ENCODE results near the gene BATF2. TPM values are rescaled to one million over a fixed set of nuclear protein-coding genes. Genes with fewer than 3 reads are reported as not detected.

BATF2 gene
- total RNA-seq, result under 1 TPM in 2 of 4 donors, not detected in 2; 0.38 to 0.76 TPM

DNA sequence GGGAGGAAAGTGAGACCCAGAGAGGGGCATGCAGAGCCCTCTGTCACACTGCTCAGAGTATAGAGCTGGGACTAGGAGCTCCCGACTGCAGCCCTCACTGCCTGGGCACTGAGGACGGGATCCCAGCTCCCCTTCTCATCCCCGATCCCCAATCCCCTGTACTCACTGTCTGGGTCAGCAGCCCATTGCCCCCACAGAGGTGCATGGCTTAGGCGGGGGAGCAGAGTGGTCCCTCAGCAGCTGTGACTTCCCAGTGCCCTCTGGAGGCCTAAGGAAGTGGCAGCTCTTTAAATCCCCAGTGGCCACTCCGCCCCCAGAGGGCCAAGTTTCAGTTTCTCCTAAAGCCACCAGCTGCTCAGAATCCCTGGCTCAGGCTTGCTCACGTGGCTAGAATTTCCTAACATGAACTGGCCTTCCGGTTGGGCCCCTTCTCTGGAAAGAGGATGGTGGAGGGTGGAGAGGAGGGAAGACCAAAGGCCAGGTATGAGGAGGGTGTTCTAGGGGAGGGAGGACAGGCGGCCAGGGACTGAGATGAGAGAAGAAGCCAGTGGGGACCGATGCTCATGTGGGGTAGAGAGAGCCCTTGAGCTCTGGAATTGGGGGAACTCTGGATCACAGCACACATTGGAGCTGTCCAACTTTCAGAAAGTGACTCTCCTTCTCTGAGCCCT, at the start of gene BATF2:
Gene BATF2, minus strand, starts transcription at position 262 of the 671 bp plus-strand sequence. Its CDS starts 57 bp downstream, at position 205.
- DNase-seq, result no peak
- WGBS, 2 donors, result 31 to 40% methylated on average over 2 to 6 of the region's 9 CpGs
- intact Hi-C loops (cut with DNase I), result no loop called here

GRCh38 chr11:65045728-65046127, 49.0 kb upstream of the BATF2 start:
- Histone ChIP-seq H3K27ac (no peak overlapping the region), H3K9me3 (no peaks in the 10 kb centered on the region), H3K4me3 (no peak overlapping the region), H3K4me1 (peaks cover 22 to 57% (median 28%) of the 10 kb centered on the region in 3 donors), H3K36me3 (peaks cover 0 to 15% (median 6%) of the 10 kb centered on the region in 3 donors), H3K27me3 (no peaks in the 10 kb centered on the region)
- WGBS, 2 donors, result 50 to 93% methylated on average over 1 to 4 of the region's 7 CpGs
- DNase-seq, result no peak
- intact Hi-C loops (cut with DNase I), result no loop called here
- TF ChIP-seq POLR2A (IDR thresholded peaks at IDR 0.05), result no peak
- TF ChIP-seq, protein P1, sequence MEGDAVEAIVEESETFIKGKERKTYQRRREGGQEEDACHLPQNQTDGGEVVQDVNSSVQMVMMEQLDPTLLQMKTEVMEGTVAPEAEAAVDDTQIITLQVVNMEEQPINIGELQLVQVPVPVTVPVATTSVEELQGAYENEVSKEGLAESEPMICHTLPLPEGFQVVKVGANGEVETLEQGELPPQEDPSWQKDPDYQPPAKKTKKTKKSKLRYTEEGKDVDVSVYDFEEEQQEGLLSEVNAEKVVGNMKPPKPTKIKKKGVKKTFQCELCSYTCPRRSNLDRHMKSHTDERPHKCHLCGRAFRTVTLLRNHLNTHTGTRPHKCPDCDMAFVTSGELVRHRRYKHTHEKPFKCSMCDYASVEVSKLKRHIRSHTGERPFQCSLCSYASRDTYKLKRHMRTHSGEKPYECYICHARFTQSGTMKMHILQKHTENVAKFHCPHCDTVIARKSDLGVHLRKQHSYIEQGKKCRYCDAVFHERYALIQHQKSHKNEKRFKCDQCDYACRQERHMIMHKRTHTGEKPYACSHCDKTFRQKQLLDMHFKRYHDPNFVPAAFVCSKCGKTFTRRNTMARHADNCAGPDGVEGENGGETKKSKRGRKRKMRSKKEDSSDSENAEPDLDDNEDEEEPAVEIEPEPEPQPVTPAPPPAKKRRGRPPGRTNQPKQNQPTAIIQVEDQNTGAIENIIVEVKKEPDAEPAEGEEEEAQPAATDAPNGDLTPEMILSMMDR (IDR thresholded peaks at IDR 0.05), result no peak

More for the DNA sequence above, at the start of gene BATF2:
- Histone ChIP-seq H3K36me3 (no peaks in the 10 kb centered on the region), H3K4me1 (peaks cover 0 to 21% (median 0%) of the 10 kb centered on the region in 3 donors), H3K9me3 (no peaks in the 10 kb centered on the region), H3K27me3 (no peaks in the 10 kb centered on the region), H3K4me3 (peak within 1 kb of the TSS in 3 of 4 donors; percentile 37 to 62 (median 40)), H3K27ac (peak within 1 kb of the TSS in 3 of 4 donors; percentile 61 to 68 (median 63))
- peak in 1 of 4 donors; percentile 34 for TF ChIP-seq POLR2A (IDR thresholded peaks at IDR 0.05)
- TF ChIP-seq, protein P1 (IDR thresholded peaks at IDR 0.05), result peak in 4 of 6 experiments; percentile 28 to 45 (median 42)

GRCh38 chr11:65045061-65045460, 48.3 kb upstream of the BATF2 start:
- Histone ChIP-seq H3K36me3 (peaks cover 0 to 15% (median 6%) of the 10 kb centered on the region in 3 donors), H3K27me3 (no peaks in the 10 kb centered on the region), H3K27ac (no peak overlapping the region), H3K4me1 (peaks cover 22 to 63% (median 33%) of the 10 kb centered on the region in 3 donors), H3K9me3 (no peaks in the 10 kb centered on the region), H3K4me3 (no peak overlapping the region)
- TF ChIP-seq, protein P1 (IDR thresholded peaks at IDR 0.05), result no peak
- no peak for TF ChIP-seq POLR2A (IDR thresholded peaks at IDR 0.05)
- DNase-seq, result no peak
- intact Hi-C loops (cut with DNase I), result no loop called here
- WGBS, 2 donors, result 84% methylated on average over 5 of the region's 5 CpGs; no CpG with 5 or more reads in 1 of the 2 donors

GRCh38 chr11:65043881-65044501, 47.2 kb upstream of the BATF2 start:
- Histone ChIP-seq H3K36me3 (peaks cover 0 to 24% (median 6%) of the 10 kb centered on the region in 3 donors), H3K9me3 (no peaks in the 10 kb centered on the region), H3K27ac (no peak overlapping the region), H3K4me1 (peaks cover 22 to 68% (median 33%) of the 10 kb centered on the region in 3 donors), H3K4me3 (no peak overlapping the region), H3K27me3 (no peaks in the 10 kb centered on the region)
- DNase-seq, result no peak
- 70 to 83% methylated on average over 11 to 15 of the region's 23 CpGs for WGBS, 2 donors
- TF ChIP-seq, protein P1 (IDR thresholded peaks at IDR 0.05), result no peak
- no peak for TF ChIP-seq POLR2A (IDR thresholded peaks at IDR 0.05)
- intact Hi-C loops (cut with DNase I), result no loop called here

GRCh38 chr11:65042891-65043290, 46.1 kb upstream of the BATF2 start:
- intact Hi-C loops (cut with DNase I), result no loop called here
- no peaks in the 10 kb centered on the region for H3K27me3 ChIP-seq
- TF ChIP-seq, protein P1 (IDR thresholded peaks at IDR 0.05), result no peak
- no peak for TF ChIP-seq POLR2A (IDR thresholded peaks at IDR 0.05)
- H3K9me3 ChIP-seq, result no peaks in the 10 kb centered on the region
- 48 to 59% methylated on average over 4 to 5 of the region's 6 CpGs for WGBS, 2 donors
- no peak for DNase-seq
- H3K36me3 ChIP-seq, result peaks cover under 1 to 35% (median 6%) of the 10 kb centered on the region in 3 donors
- no peak overlapping the region for H3K4me3 ChIP-seq
- H3K27ac ChIP-seq, result no peak overlapping the region
- H3K4me1 ChIP-seq, result peaks cover 18 to 62% (median 29%) of the 10 kb centered on the region in 3 donors
